Anterior cingulate cortex (tissue), 58 donors: ENCODE data around the gene APOBEC2.
A peak's percentile ranks its signal among the peaks of the same experiment; 100 is the strongest.
"Not testable (repeated sequence)": the region's sequence is repeated elsewhere in the genome, so short reads cannot be mapped to it uniquely, and the experiment has no call there.

ENCODE experiments used
- DNase-seq, 58 donors: peaks; one replicate each; lab custom pipeline; 2025; lab: John Stamatoyannopoulos, UW

The APOBEC2 gene

GRCh38 chr6:41053041-41053440 lies at the start of gene APOBEC2:
Gene APOBEC2, plus strand, starts transcription at chr6:41053202. Its CDS starts 146 bp downstream, at chr6:41053348.
- no peak for DNase-seq

DNA sequence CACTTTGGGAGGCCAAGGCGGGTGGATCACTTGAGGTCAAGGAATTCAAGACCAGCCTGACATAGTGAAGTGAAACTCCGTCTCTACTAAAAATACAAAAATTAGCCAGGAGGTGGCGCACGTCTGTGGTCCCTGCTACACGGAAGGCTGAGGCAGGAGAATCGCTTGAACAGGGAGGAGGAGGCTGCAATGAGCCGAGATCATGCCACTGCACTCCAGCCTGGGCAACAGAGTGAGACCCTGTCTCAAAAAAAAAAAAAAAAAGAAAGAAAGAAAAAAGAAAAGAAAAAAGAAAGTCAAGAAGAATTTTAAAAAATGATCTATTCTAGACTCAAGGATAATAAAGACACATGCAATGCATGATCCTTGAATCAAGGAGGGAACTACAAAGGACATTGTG lies 46.8 kb upstream of the APOBEC2 start:
- not testable (repeated sequence) for DNase-seq

DNA sequence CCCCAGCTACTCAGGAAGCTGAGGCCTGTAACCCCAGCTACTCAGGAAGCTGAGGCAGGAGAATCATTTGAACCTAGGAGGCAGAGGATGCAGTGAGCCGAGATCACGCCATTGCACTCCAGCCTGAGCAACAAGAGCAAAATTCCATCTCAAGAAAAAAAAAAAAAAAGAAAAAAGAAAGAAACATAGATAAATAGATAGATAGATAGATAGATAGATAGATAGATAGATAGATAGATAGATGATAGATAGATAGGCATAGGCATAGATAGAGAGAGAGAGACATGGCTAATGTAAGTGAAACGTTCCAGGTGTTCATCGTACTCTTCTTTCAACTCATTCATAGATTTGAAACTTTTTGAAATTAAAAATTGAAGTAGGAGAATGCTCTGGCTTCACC lies 46.0 kb upstream of the APOBEC2 start:
- not testable (repeated sequence) for DNase-seq

GRCh38 chr6:41008011-41008410 lies 45.0 kb upstream of the APOBEC2 start:
- no peak for DNase-seq

GRCh38 chr6:41009669-41010068 lies 43.3 kb upstream of the APOBEC2 start:
- no peak for DNase-seq

GRCh38 chr6:41011673-41012072 lies 41.3 kb upstream of the APOBEC2 start:
- DNase-seq, result no peak

GRCh38 chr6:41013466-41014153 lies 39.4 kb upstream of the APOBEC2 start:
- no peak for DNase-seq

- DNase-seq, result no peak
These were observed 38.2 kb upstream of the APOBEC2 start for GRCh38 chr6:41014780-41015179.

DNA sequence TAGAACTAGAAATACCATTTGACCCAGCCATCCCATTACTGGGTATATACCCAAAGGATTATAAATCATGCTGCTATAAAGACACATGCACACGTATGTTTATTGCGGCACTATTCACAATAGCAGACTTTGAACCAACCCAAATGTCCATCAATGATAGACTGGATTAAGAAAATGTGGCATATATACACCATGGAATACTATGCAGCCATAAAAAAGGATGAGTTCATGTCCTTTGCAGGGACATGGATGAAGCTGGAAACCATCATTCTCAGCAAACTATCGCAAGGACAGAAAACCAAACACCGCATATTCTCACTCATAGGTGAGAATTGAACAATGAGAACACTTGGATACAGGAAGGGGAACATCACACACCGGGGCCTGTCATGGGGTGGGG lies 37.1 kb upstream of the APOBEC2 start:
- DNase-seq, result not testable (repeated sequence)

DNA sequence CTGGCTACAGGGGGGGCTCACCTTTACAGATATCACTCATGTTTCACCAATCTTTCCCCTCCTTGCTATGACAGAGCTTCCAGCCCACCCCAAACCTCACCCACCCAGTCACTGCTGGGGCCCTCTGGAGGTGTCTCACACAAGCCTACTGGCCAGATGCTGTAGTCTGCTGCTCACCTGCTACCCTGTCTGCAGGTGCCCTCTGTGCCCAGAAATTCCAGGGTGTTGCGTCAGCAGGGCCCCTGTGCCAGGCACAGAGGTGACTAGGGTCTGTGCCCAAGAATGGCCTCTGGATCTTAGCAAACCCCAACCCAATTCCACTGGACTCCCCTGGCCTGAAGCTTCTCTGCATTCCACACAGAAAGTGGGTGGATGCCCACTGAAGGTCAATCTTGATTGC lies 35.3 kb upstream of the APOBEC2 start:
- no peak for DNase-seq

DNA sequence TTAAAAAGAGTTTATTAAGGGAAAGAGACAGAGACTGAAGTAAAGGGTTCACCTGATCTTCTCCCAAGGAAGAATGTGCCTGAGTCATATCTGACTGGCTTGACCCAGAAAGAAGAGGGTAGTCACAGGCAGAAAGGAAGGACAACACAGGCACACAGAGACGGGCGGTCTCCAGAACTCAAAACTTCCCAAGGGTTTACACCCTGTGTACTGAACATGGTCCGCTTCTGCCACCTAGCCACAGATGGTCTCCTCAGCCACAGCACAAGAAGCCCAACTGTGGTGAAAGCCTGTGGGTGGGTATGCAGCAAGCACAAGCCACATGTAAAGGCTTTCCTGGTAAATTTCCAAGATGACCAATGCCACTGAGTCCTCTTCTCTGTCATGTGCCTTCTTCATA lies 31.2 kb upstream of the APOBEC2 start:
- DNase-seq, result peak in 30 of 58 donors; percentile 7 to 68 (median 18)

GRCh38 chr6:41022294-41022693 lies 30.7 kb upstream of the APOBEC2 start:
- no peak for DNase-seq

DNA sequence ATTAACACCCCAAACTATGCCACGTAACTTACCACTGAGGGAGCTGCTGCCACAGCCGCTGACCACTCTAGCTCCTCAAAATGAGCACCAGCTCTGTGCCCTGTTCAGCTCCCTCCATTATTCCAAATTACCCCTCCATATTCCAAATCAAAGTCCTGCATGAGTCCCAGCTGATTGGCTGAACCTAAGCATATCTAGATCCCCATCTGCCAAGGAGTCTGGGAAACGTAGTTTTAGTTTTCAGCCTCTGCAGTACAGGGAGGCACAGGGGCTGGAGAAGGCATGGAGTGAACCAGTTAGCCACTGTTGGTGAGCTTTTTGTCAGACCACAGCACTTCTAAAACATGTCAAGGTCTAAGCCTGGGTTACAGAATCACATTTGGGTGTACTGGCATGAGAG lies 29.9 kb upstream of the APOBEC2 start:
- DNase-seq, result no peak

- no peak for DNase-seq
These were observed 27.0 kb upstream of the APOBEC2 start for GRCh38 chr6:41025966-41026530.

- no peak for DNase-seq
These were observed 25.8 kb upstream of the APOBEC2 start for GRCh38 chr6:41027241-41027640.

GRCh38 chr6:41027799-41028560 lies 25.0 kb upstream of the APOBEC2 start:
- DNase-seq, result peak in 55 of 58 donors; percentile 12 to 81 (median 51)

GRCh38 chr6:41028561-41029412 lies 24.2 kb upstream of the APOBEC2 start:
- peak in 1 of 58 donors; percentile 34 for DNase-seq

GRCh38 chr6:41032830-41033229 lies 20.2 kb upstream of the APOBEC2 start:
- no peak for DNase-seq

GRCh38 chr6:41033776-41034175 lies 19.2 kb upstream of the APOBEC2 start:
- no peak for DNase-seq

DNA sequence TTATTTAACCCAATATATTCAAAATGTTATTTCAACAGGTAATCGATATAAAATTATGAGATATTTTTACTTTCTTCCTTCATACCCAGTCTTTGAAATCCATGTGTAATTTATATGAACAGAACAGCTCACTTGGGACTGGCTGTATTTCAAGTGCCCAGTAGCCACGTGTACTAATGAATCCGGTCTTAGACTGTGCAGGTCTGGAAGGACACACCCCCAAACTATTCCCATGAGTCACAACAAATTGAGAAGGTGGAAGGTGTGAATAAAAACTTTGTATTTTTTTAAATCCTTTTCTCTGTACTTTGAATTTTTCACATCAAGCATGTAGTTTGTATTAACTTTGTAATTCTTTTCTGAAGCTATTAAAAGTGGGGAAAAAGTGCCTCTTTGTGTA lies 16.8 kb upstream of the APOBEC2 start:
- no peak for DNase-seq

DNA sequence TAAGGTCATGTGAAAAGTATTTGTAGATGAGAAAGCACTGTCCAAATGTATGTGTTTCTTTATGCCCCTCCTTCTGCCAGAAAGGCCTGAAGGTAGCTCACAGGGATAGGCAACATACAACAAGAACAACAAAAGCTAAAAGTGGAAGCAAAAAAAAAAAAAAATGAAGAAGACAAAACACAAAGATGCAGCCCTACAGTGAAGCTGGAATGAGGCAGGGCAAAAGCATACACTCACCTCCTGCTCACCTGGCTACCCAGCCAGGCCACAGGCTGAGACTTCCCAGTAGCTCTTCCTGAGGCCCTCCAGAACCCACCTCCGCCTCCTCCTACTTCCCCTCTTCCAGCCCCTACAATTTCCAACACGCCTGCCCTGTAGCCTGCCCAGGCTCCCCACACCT lies 16.4 kb upstream of the APOBEC2 start:
- no peak for DNase-seq
